Fibroblast of skin of right biceps (primary cell): Measurements from ENCODE around the gene CDK5RAP2.
"Not testable (repeated sequence)": the region's sequence is repeated elsewhere in the genome, so short reads cannot be mapped to it uniquely, and the experiment has no call there.

Experiments
- DNase-seq: peaks from one replicate; pipeline ENCODE4 v3.0.0-alpha.2; 2013

CDK5RAP2 gene

GRCh38 chr9:120510816-120511215 is 69.2 kb downstream of the CDK5RAP2 start:
- DNase-seq: no peak

- no peak for DNase-seq
Measured at GRCh38 chr9:120507936-120508510, 71.9 kb downstream of the CDK5RAP2 start.

- peak; percentile 7 for DNase-seq
Measured at GRCh38 chr9:120505186-120505585, 74.8 kb downstream of the CDK5RAP2 start.

GRCh38 chr9:120500733-120501132 is 79.2 kb downstream of the CDK5RAP2 start:
- DNase-seq: no peak

- DNase-seq: not testable (repeated sequence)
Measured at GRCh38 chr9:120497865-120498264, 82.1 kb downstream of the CDK5RAP2 start.

- not testable (repeated sequence) for DNase-seq
Measured at GRCh38 chr9:120496438-120496837, 83.5 kb downstream of the CDK5RAP2 start.

- no peak for DNase-seq
Measured at GRCh38 chr9:120490888-120491595, 88.9 kb downstream of the CDK5RAP2 start.

GRCh38 chr9:120486835-120487234 is 93.1 kb downstream of the CDK5RAP2 start:
- no peak for DNase-seq

GRCh38 chr9:120486347-120486746 is 93.6 kb downstream of the CDK5RAP2 start:
- DNase-seq: no peak

- DNase-seq: no peak
Measured at GRCh38 chr9:120485788-120486187, 94.2 kb downstream of the CDK5RAP2 start.

- no peak for DNase-seq
Measured at GRCh38 chr9:120484162-120484561, 95.8 kb downstream of the CDK5RAP2 start.

- peak; percentile 33 for DNase-seq
Measured at GRCh38 chr9:120482424-120483186, 97.4 kb downstream of the CDK5RAP2 start.

GRCh38 chr9:120481846-120482245 is 98.1 kb downstream of the CDK5RAP2 start:
- no peak for DNase-seq

GRCh38 chr9:120481248-120481647 is 98.7 kb downstream of the CDK5RAP2 start:
- no peak for DNase-seq

- no peak for DNase-seq
Measured at GRCh38 chr9:120480707-120481106, 99.3 kb downstream of the CDK5RAP2 start.

GRCh38 chr9:120478208-120478607 is 101.8 kb downstream of the CDK5RAP2 start:
- DNase-seq: peak; percentile 69

- peak; percentile 89 for DNase-seq
Measured at GRCh38 chr9:120477534-120478001, 102.4 kb downstream of the CDK5RAP2 start.

- DNase-seq: peak; percentile 84
Measured at GRCh38 chr9:120475341-120475740, 104.6 kb downstream of the CDK5RAP2 start.

GRCh38 chr9:120474591-120475243 is 105.2 kb downstream of the CDK5RAP2 start:
- DNase-seq: peak; percentile 43

- DNase-seq: no peak
Measured at GRCh38 chr9:120473608-120474007, 106.4 kb downstream of the CDK5RAP2 start.

GRCh38 chr9:120465685-120466407 is 114.1 kb downstream of the CDK5RAP2 start:
- DNase-seq: peak; percentile 33

- no peak for DNase-seq
Measured at GRCh38 chr9:120464887-120465421, 115.0 kb downstream of the CDK5RAP2 start.
